Stomach (tissue), 9 donors: ENCODE results near the gene LINGO4. TPM values are rescaled to one million over a fixed set of nuclear protein-coding genes. Genes with fewer than 3 reads are reported as not detected.

ENCODE experiments used
- DNase-seq, 2 donors: peaks; one replicate each; pipeline versions ENCODE4 v3.0.0 to v3.0.0-alpha.2; 2013 to 2019
- H3K27ac ChIP-seq, 5 donors: fragments of 200-600 bp in 4 of 5; sonication (generic) in 4 of 5; one replicate each; pipeline ENCODE4 v1.5.1; 2013 to 2019; ENCODE audit warnings: mild to moderate bottlenecking in 1 of 5, moderate library complexity in 1 of 5
- H3K27me3 ChIP-seq, 3 donors: fragments of 200-600 bp; sonication (generic); one replicate each; pipeline ENCODE4 v1.5.1; 2017 to 2019; ENCODE audit warnings: mixed run types in 1 of 3
- H3K36me3 ChIP-seq, 4 donors: fragments of 200-600 bp; sonication (generic); 1 replicate in 3 of 4; 2 replicates in 1 of 4; pipeline ENCODE4 v1.5.1; 2016 to 2019
- H3K4me1 ChIP-seq, 4 donors: fragments of 200-600 bp; sonication (generic); one replicate each; pipeline ENCODE4 v1.5.1; 2016 to 2019
- H3K4me3 ChIP-seq, 4 donors: fragments of 200-600 bp; sonication (generic) in 3 of 4; one replicate each; pipeline ENCODE4 v1.5.1; 2016 to 2019; ENCODE audit warnings: mild to moderate bottlenecking in 1 of 4
- H3K9me3 ChIP-seq, 4 donors: fragments of 200-600 bp; sonication (generic); one replicate each; pipeline ENCODE4 v1.5.1; 2016 to 2019
- EP300 ChIP-seq: sonication (generic); formaldehyde crosslinking; IDR thresholded peaks from one replicate; pipeline ENCODE4 v1.6.1; 2017; ENCODE audit warnings: antibody characterized with exemption
- POLR2A ChIP-seq, 4 donors: fragments of 450-650 bp; IDR thresholded peaks; one replicate each; pipeline ENCODE4 v1.6.1; 2016; ENCODE audit warnings: antibody characterized with exemption in 4 of 4, control low read depth in 2 of 4, mild to moderate bottlenecking in 1 of 4, moderate library complexity in 1 of 4
- POLR2AphosphoS5 ChIP-seq, 3 donors: sonication (generic); formaldehyde crosslinking; IDR thresholded peaks; one replicate each; pipeline ENCODE4 v1.6.1; 2016; ENCODE audit warnings: antibody characterized with exemption in 3 of 3
- WGBS, 5 donors: extraction: QIAGEN DNeasy Blood & Tissue Kit in 3 of 5; methylation state at CpG; one replicate each; pipeline versions ENCODE4 v1.1.5 to v1.1.7; 2013 to 2018; 5-methylcytosine and 5-hydroxymethylcytosine counted together
- intact Hi-C: fragments of 100-400 bp; cut with DNase I; formaldehyde crosslinking; loops from one replicate; pipeline ENCODE4 v1.15.1; 2023; ENCODE audit warnings: low total_unique reads
- polyA plus RNA-seq, 3 donors: library from polyadenylated mRNA; stranded (reverse); fragments of 200-250 nt; gene quantifications; one replicate each; pipeline ENCODE4 v1.2.3, GENCODE V29; 2013
- total RNA-seq, 5 donors: library from RNA; depleted of rRNA; stranded (reverse); fragments of >200 nt; gene quantifications; one replicate each; pipeline versions ENCODE4 v1.1.0 to v1.2.3, GENCODE V29; 2014 to 2016
- TF ChIP-seq, protein P1 (sequence below), 7 experiments: fragments of 450-650 bp in 4 of 7; fragments of 200-600 bp in 3 of 7; sonication (generic) in 3 of 7; IDR thresholded peaks; one replicate each; pipeline ENCODE4 v1.5.1; 2016 to 2019; ENCODE audit warnings: antibody characterized with exemption in 7 of 7, control low read depth in 2 of 7, mild to moderate bottlenecking in 1 of 7
- donor health status: healthy with polysubstance abuse.
- donor health status: Bipolar disorder and iron deficiency.
- donor health status: healthy.

Gene LINGO4
- total and polyA plus RNA-seq, 8 donors: 0.06 to 3.2 TPM; not detected in 6

DNA sequence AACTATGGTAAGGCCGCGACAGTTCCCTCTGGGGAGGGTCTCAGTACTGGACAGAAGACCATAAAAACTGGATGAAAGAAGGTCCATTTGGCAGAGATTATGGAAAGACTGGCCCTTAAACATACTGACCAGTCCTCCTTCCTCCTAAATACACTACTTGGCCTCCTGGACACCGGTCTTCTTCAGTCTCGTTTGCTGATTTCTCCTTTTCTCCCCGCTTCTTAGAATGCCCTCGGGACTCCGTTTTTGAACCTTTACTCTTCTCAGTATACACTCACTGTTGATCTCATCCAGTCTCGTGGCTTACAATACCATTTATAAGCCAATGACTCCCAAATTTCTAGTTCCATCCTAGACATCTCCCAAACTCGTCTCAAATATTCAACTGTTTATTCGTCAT, 41.2 kb downstream of the LINGO4 start:
- intact Hi-C loops: no loop called here
- TF ChIP-seq EP300 (no peak), POLR2A (IDR thresholded peaks at IDR 0.05) (no peak), POLR2AphosphoS5 (IDR thresholded peaks at IDR 0.05) (no peak)
- TF ChIP-seq, protein P1, sequence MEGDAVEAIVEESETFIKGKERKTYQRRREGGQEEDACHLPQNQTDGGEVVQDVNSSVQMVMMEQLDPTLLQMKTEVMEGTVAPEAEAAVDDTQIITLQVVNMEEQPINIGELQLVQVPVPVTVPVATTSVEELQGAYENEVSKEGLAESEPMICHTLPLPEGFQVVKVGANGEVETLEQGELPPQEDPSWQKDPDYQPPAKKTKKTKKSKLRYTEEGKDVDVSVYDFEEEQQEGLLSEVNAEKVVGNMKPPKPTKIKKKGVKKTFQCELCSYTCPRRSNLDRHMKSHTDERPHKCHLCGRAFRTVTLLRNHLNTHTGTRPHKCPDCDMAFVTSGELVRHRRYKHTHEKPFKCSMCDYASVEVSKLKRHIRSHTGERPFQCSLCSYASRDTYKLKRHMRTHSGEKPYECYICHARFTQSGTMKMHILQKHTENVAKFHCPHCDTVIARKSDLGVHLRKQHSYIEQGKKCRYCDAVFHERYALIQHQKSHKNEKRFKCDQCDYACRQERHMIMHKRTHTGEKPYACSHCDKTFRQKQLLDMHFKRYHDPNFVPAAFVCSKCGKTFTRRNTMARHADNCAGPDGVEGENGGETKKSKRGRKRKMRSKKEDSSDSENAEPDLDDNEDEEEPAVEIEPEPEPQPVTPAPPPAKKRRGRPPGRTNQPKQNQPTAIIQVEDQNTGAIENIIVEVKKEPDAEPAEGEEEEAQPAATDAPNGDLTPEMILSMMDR (IDR thresholded peaks at IDR 0.05): no peak
- WGBS, 5 donors: 44 to 59% (median 48%) methylated on average over 10 of the region's 10 CpGs
- peak overlapping the region; percentile 69 to 92 (median 80) for H3K4me3 ChIP-seq
- H3K4me1 ChIP-seq: peaks cover 13 to 22% (median 18%) of the 10 kb centered on the region in 4 donors
- H3K27me3 ChIP-seq: no peaks in the 10 kb centered on the region
- no peaks in the 10 kb centered on the region for H3K9me3 ChIP-seq
- peak in 1 of 2 donors; percentile 18 for DNase-seq
- H3K36me3 ChIP-seq: peaks cover 21 to 34% (median 33%) of the 10 kb centered on the region in 4 donors
- H3K27ac ChIP-seq: peak overlapping the region; percentile 82 to 93 (median 89)

DNA sequence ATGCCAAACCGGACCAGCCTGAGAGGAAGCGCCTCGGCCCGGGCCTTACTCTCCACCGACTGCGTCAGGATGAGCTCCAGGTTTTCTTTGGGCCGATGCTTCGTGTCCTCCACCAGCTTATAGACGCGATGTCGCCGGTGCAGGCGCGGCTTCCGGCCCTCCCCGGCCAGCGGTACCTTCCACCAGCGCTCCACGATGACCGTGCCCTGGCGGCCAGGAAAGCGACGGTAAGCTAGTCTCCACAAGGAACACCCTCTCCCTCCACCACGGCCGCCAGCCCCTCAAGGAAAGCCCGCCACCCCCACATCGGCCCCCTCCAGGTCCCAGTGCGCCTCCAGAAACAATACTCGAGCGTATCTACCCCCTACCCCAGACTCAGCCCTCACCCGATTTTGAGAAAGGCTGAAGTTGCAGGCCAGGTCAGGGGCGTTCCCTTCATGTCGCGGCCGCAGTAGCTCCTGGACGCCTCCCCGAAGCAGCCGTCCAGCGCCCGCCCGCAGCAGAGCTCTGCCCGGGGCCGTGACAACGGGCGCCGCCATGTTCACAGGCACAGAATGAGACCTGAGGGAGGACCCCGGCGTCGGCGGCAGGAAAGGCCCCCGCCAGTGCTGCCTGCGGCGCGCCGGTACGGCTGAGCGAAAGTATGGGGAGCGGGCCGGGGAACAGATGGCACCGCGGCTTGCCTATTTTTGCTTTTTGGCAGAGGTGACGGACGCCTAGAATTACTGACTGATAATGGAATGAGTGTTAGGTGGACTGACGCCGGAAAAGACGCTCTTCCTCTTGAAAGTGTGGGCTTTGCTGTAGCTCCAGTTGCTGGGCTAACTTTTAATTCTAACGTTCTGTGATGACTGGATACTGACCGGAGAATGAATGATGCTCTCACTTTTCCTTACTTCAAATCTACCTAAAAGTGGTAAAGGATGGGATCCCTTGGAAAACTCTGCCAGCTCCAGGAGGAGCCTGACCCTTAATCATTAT, 42.0 kb downstream of the LINGO4 start, which contains the start of gene MRPL9:
Gene MRPL9, minus strand, starts transcription at position 556 of the 981 bp plus-strand sequence. Its CDS starts 17 bp downstream, at position 539.
- TF ChIP-seq POLR2AphosphoS5 (IDR thresholded peaks at IDR 0.05): peak; percentile 21 to 71 (median 69)
- TF ChIP-seq, protein P1 (IDR thresholded peaks at IDR 0.05): no peak
- no peaks in the 10 kb centered on the region for H3K27me3 ChIP-seq
- peak within 1 kb of the TSS; percentile 69 to 92 (median 80) for H3K4me3 ChIP-seq
- H3K27ac ChIP-seq: peak within 1 kb of the TSS; percentile 82 to 93 (median 89)
- H3K4me1 ChIP-seq: peaks cover 13 to 22% (median 18%) of the 10 kb centered on the region in 4 donors
- DNase-seq: peak; percentile 84 to 94
- no peaks in the 10 kb centered on the region for H3K9me3 ChIP-seq
- WGBS, 5 donors: 0 to 1% (median 1%) methylated on average over 35 to 68 of the region's 68 CpGs
- intact Hi-C loops: no loop called here
- peaks cover 21 to 41% (median 40%) of the 10 kb centered on the region in 4 donors for H3K36me3 ChIP-seq

DNA sequence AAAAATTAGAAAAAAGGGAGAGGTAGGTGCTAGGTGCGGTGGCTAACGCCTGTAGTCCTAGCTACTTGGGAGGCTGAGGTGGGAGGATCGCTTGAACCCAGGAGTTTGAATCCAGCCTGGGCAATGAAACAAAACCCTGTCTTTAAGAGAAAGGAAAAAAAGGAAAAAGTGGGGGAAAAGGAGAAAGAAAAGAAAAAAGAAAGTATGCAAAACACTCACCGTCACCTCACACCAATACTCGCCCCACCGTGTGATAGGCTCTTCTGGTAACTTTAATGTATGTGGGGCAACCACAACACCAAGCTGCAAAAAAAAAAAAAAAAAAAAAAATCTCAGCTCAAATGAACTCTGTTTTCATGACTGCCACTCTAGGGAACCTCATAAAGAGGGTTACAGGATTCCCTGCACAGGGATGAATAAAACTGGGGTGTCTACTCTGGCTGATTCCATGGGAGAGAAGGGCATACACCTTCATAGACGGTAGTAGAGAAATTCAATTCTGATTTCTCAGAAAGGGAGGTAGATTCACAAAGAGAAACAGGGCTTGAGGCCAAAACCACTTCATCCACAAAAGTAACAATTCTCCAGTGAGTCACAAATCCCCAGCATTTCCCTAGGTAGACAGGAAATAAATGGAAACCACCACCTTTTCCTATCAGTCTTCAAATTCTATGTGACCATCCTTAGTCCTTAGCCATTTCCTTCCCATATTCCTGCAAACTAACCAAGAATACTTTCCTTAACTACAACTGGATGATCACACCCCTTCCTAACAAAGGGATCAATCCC, 44.4 kb downstream of the LINGO4 start:
- Histone ChIP-seq H3K36me3 (peaks cover 21 to 65% (median 56%) of the 10 kb centered on the region in 4 donors), H3K4me3 (no peak overlapping the region), H3K27me3 (no peaks in the 10 kb centered on the region), H3K4me1 (peaks cover 13 to 22% (median 18%) of the 10 kb centered on the region in 4 donors), H3K27ac (no peak overlapping the region), H3K9me3 (no peaks in the 10 kb centered on the region)
- intact Hi-C loops: no loop called here
- WGBS, 5 donors: 73 to 95% (median 91%) methylated on average over 7 of the region's 7 CpGs
- TF ChIP-seq POLR2A (IDR thresholded peaks at IDR 0.05): no peak
- TF ChIP-seq, protein P1 (IDR thresholded peaks at IDR 0.05): no peak
- TF ChIP-seq EP300: no peak
- TF ChIP-seq POLR2AphosphoS5 (IDR thresholded peaks at IDR 0.05): no peak
- DNase-seq: no peak

DNA sequence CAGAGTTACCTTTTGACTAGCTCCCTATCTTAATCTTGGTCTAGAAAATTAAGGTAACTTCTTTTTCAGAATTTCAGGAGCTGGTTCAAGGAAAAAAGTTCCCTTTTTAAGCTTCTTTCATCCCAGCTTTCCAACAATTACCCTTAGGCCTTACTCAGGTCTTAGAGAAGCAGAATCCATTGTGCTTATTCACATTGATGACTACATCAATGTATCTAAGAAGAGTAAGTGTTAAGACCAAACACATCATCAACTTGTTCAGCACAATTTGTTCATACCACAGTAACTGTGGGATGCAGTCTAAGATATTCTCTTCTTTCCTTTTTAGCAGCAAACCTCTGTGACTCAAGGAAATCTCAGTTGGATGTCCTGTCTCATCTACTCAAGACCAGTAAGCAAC, 46.0 kb downstream of the LINGO4 start:
- intact Hi-C loops: no loop called here
- no peaks in the 10 kb centered on the region for H3K9me3 ChIP-seq
- TF ChIP-seq, protein P1 (IDR thresholded peaks at IDR 0.05): no peak
- TF ChIP-seq EP300: no peak
- no peak for TF ChIP-seq POLR2A (IDR thresholded peaks at IDR 0.05)
- no peak for TF ChIP-seq POLR2AphosphoS5 (IDR thresholded peaks at IDR 0.05)
- no peak for DNase-seq
- H3K27me3 ChIP-seq: no peaks in the 10 kb centered on the region
- H3K4me3 ChIP-seq: no peak overlapping the region
- peaks cover 21 to 69% (median 56%) of the 10 kb centered on the region in 4 donors for H3K36me3 ChIP-seq
- H3K27ac ChIP-seq: no peak overlapping the region
- peaks cover 13 to 21% (median 16%) of the 10 kb centered on the region in 4 donors for H3K4me1 ChIP-seq
